PC-3 (cell line): ENCODE results near the gene SDHC. TPM values are rescaled to one million over a fixed set of nuclear protein-coding genes. Genes with fewer than 3 reads are reported as not detected.

Source experiments
- ATAC-seq: fragments of 200-7000 bp; cut with Tn5 transposase; 2 replicates; pipeline ENCODE4 v1.9.1; 2020; ENCODE audit warnings: mild to moderate bottlenecking, moderate library complexity
- BruUV-seq: library from RNA; stranded (reverse); fragments of 400-500 nt; replicated peaks from 2 replicates; lab custom pipeline; 2021; lab: Mats Ljungman, UMichigan
- CTCF ChIA-PET: fragments of 300-600 bp; sonication (Branson Sonifier 250); formaldehyde crosslinking; loops from one replicate; lab custom pipeline; 2022; ENCODE audit warnings: antibody characterized with exemption; lab: Charles Lee
- POLR2A ChIA-PET: fragments of 300-600 bp; sonication (Branson Sonifier 250); formaldehyde crosslinking; loops from one replicate; lab custom pipeline; 2022; ENCODE audit warnings: antibody characterized with exemption; ENCODE audit not compliant: unreplicated experiment; lab: Charles Lee
- DNase-seq: peaks from one replicate; pipeline ENCODE4 v3.0.0-alpha.2; 2015
- H2AFZ ChIP-seq: fragments of 300-600 bp; sonication (generic); 2 replicates; pipeline ENCODE4 v1.6.0; 2016; ENCODE audit warnings: antibody characterized with exemption, low read length
- H3F3A ChIP-seq: fragments of 300-600 bp; sonication (generic); one replicate; pipeline ENCODE4 v1.6.0; 2017; ENCODE audit warnings: antibody characterized with exemption, low read length, control low read depth, mild to moderate bottlenecking; ENCODE audit not compliant: unreplicated experiment
- H3K27ac ChIP-seq: fragments of 300-600 bp; sonication (generic); 2 replicates; pipeline ENCODE4 v1.5.1; 2016; ENCODE audit warnings: mild to moderate bottlenecking, low read length
- H3K27me3 ChIP-seq: fragments of 300-600 bp; sonication (generic); 2 replicates; pipeline ENCODE4 v1.6.1; 2016; ENCODE audit warnings: low read length, mixed read lengths
- H3K36me3 ChIP-seq: fragments of 300-600 bp; sonication (generic); 2 replicates; pipeline ENCODE4 v1.6.1; 2016; ENCODE audit warnings: low read depth, mixed run types, low read length, mixed read lengths
- H3K4me1 ChIP-seq: fragments of 300-600 bp; sonication (generic); 2 replicates; pipeline ENCODE4 v1.5.1; 2016; ENCODE audit warnings: low read length; ENCODE audit not compliant: insufficient read depth
- H3K4me2 ChIP-seq: fragments of 300-600 bp; sonication (generic); 2 replicates; pipeline ENCODE4 v1.6.0; 2016; ENCODE audit warnings: low read length
- H3K4me3 ChIP-seq: fragments of 300-600 bp; sonication (generic); 2 replicates; pipeline ENCODE4 v1.5.1; 2016; ENCODE audit warnings: mild to moderate bottlenecking, low read length, mixed read lengths
- H3K79me2 ChIP-seq: fragments of 300-600 bp; sonication (generic); 2 replicates; pipeline ENCODE4 v1.6.1; 2017; ENCODE audit warnings: low read length, mixed read lengths
- H3K9ac ChIP-seq: fragments of 300-600 bp; sonication (generic); 2 replicates; pipeline ENCODE4 v1.6.0; 2016; ENCODE audit warnings: mild to moderate bottlenecking, low read length
- H3K9me2 ChIP-seq: fragments of 300-600 bp; sonication (generic); replicated peaks from 2 replicates; pipeline ENCODE4 v1.6.1; 2016; ENCODE audit warnings: mixed run types, low read length, mixed read lengths
- H3K9me3 ChIP-seq: fragments of 300-600 bp; sonication (generic); 2 replicates; pipeline ENCODE4 v1.6.1; 2016; ENCODE audit warnings: low read length, mixed read lengths
- H4K20me1 ChIP-seq: fragments of 300-600 bp; sonication (generic); 2 replicates; pipeline ENCODE4 v1.6.1; 2016; ENCODE audit warnings: low read length, mixed read lengths
- CTCF ChIP-seq: fragments of 300-600 bp; sonication (generic); conservative IDR thresholded peaks from 2 replicates; pipeline ENCODE4 v1.5.1; 2017; ENCODE audit warnings: antibody characterized with exemption, low read depth, mild to moderate bottlenecking, low read length
- EZH2 ChIP-seq: fragments of 300-600 bp; sonication (generic); IDR thresholded peaks from one replicate; pipeline ENCODE4 v1.6.1; 2017; ENCODE audit warnings: antibody characterized with exemption, mild to moderate bottlenecking, low read length; ENCODE audit not compliant: unreplicated experiment
- EZH2phosphoT487 ChIP-seq: fragments of 300-600 bp; sonication (generic); IDR thresholded peaks from 2 replicates; pipeline ENCODE4 v1.6.1; 2018; ENCODE audit warnings: mild to moderate bottlenecking, antibody characterized with exemption, low read length, borderline replicate concordance
- intact Hi-C: fragments of 100-400 bp; cut with micrococcal nuclease; formaldehyde crosslinking; loops from 2 replicates; pipeline ENCODE4 v1.9.0; 2023
- total RNA-seq: library from RNA; depleted of rRNA; stranded (reverse); fragments of >200 nt; gene quantifications from 2 replicates; pipeline ENCODE4 v1.2.3, GENCODE V29; 2014

The SDHC gene
- total RNA-seq, 1 experiment from 2014 or later, result 26.1 TPM

- Histone ChIP-seq H3K79me2 (no peaks in the 10 kb centered on the region), H3K27ac (no peak overlapping the region), H3K9me3 (no peaks in the 10 kb centered on the region), H3K27me3 (0 out of 2 replicates have a peak, but pooled peaks cover 4% of the 10 kb centered on the region), H3K4me1 (no peaks in the 10 kb centered on the region), H3F3A (no peaks in the 10 kb centered on the region), H4K20me1 (no peaks in the 10 kb centered on the region), H3K9ac (no peak overlapping the region), H3K9me2 (no peaks in the 10 kb centered on the region), H3K4me2 (no peak overlapping the region), H2AFZ (no peak overlapping the region), H3K36me3 (no peaks in the 10 kb centered on the region), H3K4me3 (no peak overlapping the region)
- TF ChIP-seq EZH2phosphoT487 (no peak), CTCF (no peak), EZH2 (no peak)
- no peak for ATAC-seq
- intact Hi-C loops, result no loop called here
- DNase-seq, result no peak
- BruUV-seq, result no TSS peak
- CTCF ChIA-PET, result no interaction called here
- POLR2A ChIA-PET, result interaction anchor here (1.0 kb wide), 1 partner anchor 8 kb away, joined by 3 read pairs; the partner anchor contains the start of gene SDHC
Observed at GRCh38 chr1:161305867-161306519, 8.2 kb upstream of the SDHC start.

- H4K20me1 ChIP-seq, result no peaks in the 10 kb centered on the region
- TF ChIP-seq EZH2 (no peak), CTCF (no peak), EZH2phosphoT487 (no peak)
- 0 out of 2 replicates have a peak, but pooled peaks cover 4% of the 10 kb centered on the region for H3K27me3 ChIP-seq
- H3K27ac ChIP-seq, result no peak overlapping the region
- DNase-seq, result no peak
- no TSS peak for BruUV-seq
- no peak overlapping the region for H3K9ac ChIP-seq
- H3K4me2 ChIP-seq, result no peak overlapping the region
- intact Hi-C loops, result no loop called here
- H3K36me3 ChIP-seq, result no peaks in the 10 kb centered on the region
- H3K9me3 ChIP-seq, result no peaks in the 10 kb centered on the region
- H2AFZ ChIP-seq, result no peak overlapping the region
- ATAC-seq, result no peak
- ChIA-PET POLR2A (no interaction called here), CTCF (interaction anchor here (0.6 kb wide), 1 partner anchor 14 kb away, joined by 3 read pairs; no protein-coding TSS in a partner anchor)
- H3K9me2 ChIP-seq, result no peaks in the 10 kb centered on the region
- no peaks in the 10 kb centered on the region for H3K79me2 ChIP-seq
- H3K4me3 ChIP-seq, result no peak overlapping the region
- H3K4me1 ChIP-seq, result no peaks in the 10 kb centered on the region
- H3F3A ChIP-seq, result no peaks in the 10 kb centered on the region
Observed at GRCh38 chr1:161307230-161307768, 6.9 kb upstream of the SDHC start.
